ENCODE measurements around the gene ASB3. TPM values are rescaled to one million over a fixed set of nuclear protein-coding genes. Genes with fewer than 3 reads are reported as not detected.
"Not testable (repeated sequence)": the region's sequence is repeated elsewhere in the genome, so short reads cannot be mapped to it uniquely, and the experiment has no call there.

Gene ASB3, protein sequence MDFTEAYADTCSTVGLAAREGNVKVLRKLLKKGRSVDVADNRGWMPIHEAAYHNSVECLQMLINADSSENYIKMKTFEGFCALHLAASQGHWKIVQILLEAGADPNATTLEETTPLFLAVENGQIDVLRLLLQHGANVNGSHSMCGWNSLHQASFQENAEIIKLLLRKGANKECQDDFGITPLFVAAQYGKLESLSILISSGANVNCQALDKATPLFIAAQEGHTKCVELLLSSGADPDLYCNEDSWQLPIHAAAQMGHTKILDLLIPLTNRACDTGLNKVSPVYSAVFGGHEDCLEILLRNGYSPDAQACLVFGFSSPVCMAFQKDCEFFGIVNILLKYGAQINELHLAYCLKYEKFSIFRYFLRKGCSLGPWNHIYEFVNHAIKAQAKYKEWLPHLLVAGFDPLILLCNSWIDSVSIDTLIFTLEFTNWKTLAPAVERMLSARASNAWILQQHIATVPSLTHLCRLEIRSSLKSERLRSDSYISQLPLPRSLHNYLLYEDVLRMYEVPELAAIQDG
- total RNA-seq, result 34.9 to 38.6 TPM (median 36.6 TPM) in 3 replicates

DNA sequence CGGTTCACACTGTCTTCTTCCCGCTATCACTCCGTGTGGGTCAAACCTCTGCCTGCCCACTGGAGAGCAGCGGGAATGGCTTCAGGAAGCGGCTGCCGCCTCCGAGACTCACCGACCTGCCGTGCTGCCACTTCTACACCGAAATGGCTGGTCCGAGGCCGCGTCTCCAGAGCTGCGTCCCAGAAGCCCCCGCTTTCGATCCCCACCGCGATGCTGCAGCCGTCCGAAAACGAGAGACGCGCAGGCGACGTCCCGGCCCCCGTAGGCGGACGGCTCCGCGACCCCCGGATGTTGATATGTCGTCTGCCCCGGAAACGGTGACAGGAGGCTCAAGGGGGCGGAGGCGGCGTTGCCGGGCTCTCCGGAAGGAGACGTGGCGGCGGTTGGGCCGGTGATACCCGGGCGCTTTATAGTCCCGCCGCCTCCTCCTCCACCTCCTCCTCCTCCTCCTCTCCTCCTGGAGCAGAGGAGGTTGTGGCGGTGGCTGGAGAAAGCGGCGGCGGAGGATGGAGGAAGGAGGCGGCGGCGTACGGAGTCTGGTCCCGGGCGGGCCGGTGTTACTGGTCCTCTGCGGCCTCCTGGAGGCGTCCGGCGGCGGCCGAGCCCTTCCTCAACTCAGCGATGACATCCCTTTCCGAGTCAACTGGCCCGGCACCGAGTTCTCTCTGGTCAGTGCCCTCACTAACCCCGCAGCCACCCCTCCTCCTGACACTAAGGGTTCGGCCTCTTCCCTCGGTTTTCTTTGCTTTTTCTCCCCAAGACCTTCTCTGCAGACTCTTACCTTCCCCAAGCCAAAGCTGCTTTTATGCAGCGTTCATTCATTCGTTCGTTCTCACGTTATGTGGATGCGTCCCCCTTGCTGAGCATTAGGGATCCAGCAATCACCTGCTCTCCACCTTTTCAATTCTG is at the start of gene ASB3, which contains the start of gene ERLEC1:
Gene ASB3 (minus strand): TSS at position 249 of the 909 bp plus-strand sequence. CDS start 21,381 bp downstream, outside the sequence.
Gene ERLEC1 (plus strand): TSS at position 340 of the 909 bp plus-strand sequence. CDS start 167 bp downstream, at position 507.
- H3K4me3 Mint-ChIP-seq, result peak within 1 kb of the TSS; percentile 93
- peak within 1 kb of the TSS; percentile 97 for H3K27ac Mint-ChIP-seq
- TF ChIP-seq, protein P1, sequence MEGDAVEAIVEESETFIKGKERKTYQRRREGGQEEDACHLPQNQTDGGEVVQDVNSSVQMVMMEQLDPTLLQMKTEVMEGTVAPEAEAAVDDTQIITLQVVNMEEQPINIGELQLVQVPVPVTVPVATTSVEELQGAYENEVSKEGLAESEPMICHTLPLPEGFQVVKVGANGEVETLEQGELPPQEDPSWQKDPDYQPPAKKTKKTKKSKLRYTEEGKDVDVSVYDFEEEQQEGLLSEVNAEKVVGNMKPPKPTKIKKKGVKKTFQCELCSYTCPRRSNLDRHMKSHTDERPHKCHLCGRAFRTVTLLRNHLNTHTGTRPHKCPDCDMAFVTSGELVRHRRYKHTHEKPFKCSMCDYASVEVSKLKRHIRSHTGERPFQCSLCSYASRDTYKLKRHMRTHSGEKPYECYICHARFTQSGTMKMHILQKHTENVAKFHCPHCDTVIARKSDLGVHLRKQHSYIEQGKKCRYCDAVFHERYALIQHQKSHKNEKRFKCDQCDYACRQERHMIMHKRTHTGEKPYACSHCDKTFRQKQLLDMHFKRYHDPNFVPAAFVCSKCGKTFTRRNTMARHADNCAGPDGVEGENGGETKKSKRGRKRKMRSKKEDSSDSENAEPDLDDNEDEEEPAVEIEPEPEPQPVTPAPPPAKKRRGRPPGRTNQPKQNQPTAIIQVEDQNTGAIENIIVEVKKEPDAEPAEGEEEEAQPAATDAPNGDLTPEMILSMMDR (IDR thresholded peaks at IDR 0.05; ENCODE audit: unreplicated experiment), result no peak
- no peaks in the 10 kb centered on the region for H3K36me3 Mint-ChIP-seq
- H3K27me3 Mint-ChIP-seq (ENCODE audit: low read depth), result no peaks in the 10 kb centered on the region
- no peaks in the 10 kb centered on the region for H3K9me3 Mint-ChIP-seq
- H3K4me1 Mint-ChIP-seq, result peaks cover 43% of the 10 kb centered on the region
- peak; percentile 67 to 87 for DNase-seq (ENCODE audit: low spot score in 2 of 2, unreplicated experiment in 2 of 2)

DNA sequence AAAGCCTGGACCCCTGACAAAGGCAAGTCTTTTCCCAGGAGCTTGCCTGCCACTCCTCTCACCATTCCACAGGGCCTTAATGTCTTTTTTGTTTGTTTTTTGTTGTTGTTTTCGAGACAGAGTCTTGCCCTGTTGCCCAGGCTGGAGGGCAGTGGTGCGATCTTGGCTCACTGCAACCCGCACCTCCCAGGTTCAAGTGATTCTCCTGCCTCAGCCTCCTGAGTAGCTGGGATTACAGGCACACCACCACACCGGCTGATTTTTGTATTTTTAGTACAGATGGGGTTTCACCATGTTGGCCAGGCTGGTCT is 43.2 kb upstream of the ASB3 start:
- H3K27ac Mint-ChIP-seq; H3K4me1 Mint-ChIP-seq; H3K9me3 Mint-ChIP-seq; DNase-seq (ENCODE audit: low spot score in 2 of 2, unreplicated experiment in 2 of 2); H3K27me3 Mint-ChIP-seq (ENCODE audit: low read depth); H3K4me3 Mint-ChIP-seq: not testable (repeated sequence)
- H3K36me3 Mint-ChIP-seq, result peaks cover 12% of the 10 kb centered on the region

DNA sequence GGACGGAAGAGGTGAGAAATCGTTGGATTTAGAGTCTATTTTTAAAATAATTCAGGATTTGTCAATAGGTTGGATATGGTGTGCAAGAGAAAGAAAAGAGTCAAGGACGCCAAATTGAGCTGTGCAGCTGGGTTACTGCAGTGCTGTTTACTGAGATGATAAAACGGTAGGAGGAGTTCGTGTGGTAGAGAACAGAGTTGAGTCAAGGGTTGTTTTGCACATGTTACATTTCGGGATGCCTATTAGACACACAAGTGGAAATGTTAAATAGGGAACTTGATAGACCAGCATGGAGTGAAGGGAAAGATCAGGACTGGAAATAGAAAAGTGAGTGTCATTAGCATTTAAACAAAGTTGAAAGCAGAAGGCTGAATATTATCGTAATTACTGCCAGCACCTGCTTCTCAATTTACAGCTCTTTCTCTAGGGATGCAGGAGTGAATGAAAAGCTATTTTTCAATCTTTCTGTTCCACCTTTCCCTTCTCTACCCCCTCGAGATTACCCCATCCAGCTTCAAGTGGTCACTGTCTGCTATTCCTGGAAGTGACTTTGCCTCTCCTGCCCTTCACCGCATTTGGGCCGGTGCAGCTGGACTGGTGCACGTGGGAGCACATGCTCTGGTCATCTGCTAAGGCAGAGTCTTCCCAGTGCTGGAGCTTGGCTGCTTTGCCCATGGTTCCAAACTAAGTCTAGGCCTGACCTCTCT is 42.7 kb upstream of the ASB3 start:
- no peak overlapping the region for H3K27ac Mint-ChIP-seq
- H3K4me3 Mint-ChIP-seq, result no peak overlapping the region

DNA sequence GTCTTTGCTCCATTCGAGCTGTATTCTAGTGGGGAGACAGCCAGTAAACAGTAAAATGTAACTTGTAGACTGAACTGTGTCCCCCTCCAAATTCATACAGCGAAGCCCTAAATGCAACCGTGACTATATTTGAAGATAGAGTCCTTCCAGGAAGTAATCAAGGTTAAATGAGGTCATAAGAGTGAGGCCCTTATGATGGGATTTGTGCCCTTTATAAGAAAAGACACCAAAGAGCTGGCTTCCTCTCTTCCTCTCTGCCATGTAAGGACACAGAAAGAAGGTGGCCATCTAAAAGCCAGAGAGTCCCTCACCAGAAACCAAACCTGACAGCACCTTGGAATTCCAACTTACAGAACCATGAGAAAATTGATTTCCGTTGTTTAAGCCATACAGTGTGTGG is 41.6 kb upstream of the ASB3 start:
- H3K27ac Mint-ChIP-seq, result no peak overlapping the region
- peaks cover 4% of the 10 kb centered on the region for H3K36me3 Mint-ChIP-seq
- H3K27me3 Mint-ChIP-seq (ENCODE audit: low read depth), result no peaks in the 10 kb centered on the region
- TF ChIP-seq, protein P1 (IDR thresholded peaks at IDR 0.05; ENCODE audit: unreplicated experiment), result no peak
- no peak for DNase-seq (ENCODE audit: low spot score in 2 of 2, unreplicated experiment in 2 of 2)
- H3K9me3 Mint-ChIP-seq, result peaks cover 3% of the 10 kb centered on the region
- H3K4me1 Mint-ChIP-seq, result peaks cover 3% of the 10 kb centered on the region
- H3K4me3 Mint-ChIP-seq, result no peak overlapping the region

More for the DNA sequence above, 42.7 kb upstream of the ASB3 start:
- Mint-ChIP-seq H3K27me3 (ENCODE audit: low read depth) (no peaks in the 10 kb centered on the region), H3K9me3 (peaks cover 3% of the 10 kb centered on the region), H3K4me1 (peaks cover 3% of the 10 kb centered on the region), H3K36me3 (peaks cover 8% of the 10 kb centered on the region)
- no peak for DNase-seq (ENCODE audit: low spot score in 2 of 2, unreplicated experiment in 2 of 2)
- TF ChIP-seq, protein P1 (IDR thresholded peaks at IDR 0.05; ENCODE audit: unreplicated experiment), result no peak

DNA sequence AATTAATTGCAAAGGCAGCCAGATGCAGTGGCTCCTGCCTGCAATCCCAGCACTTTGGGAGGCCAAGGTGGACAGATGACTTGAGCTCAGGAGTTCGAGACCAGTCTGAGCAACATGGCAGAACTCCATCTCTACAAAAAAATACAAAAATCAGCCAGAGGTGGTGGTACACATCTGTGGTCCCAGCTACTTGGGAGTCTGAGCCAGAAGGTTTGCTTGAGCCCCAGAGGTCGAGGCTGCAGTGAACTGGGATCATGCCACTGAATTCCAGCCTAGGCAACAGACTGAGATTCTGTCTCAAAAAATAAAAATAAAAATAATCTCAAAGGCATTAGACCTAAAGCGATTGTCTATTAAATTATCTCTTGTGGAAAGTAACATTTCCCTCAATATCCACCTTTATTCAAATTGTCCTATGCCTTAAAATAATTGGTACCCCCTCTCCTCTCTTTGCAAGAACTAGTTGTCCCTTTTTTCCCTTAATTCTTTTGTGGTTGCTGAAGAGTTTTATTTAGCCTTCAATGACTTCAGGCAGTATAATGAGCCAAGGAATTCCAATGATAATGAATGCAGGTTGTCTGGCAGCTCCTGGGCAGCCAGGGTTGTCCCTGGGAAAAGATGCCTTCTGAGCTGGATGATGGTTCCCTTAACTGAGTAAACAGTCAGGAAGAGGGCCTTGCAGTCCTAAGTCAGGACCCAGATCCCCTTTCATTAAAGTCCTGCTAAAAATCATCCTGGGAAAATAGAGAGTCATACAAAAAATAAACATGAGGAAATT is 40.8 kb upstream of the ASB3 start:
- TF ChIP-seq, protein P1 (IDR thresholded peaks at IDR 0.05; ENCODE audit: unreplicated experiment), result no peak
- H3K27me3 Mint-ChIP-seq (ENCODE audit: low read depth), result no peaks in the 10 kb centered on the region
- H3K36me3 Mint-ChIP-seq, result peaks cover 4% of the 10 kb centered on the region
- DNase-seq (ENCODE audit: low spot score in 2 of 2, unreplicated experiment in 2 of 2), result no peak
- H3K4me1 Mint-ChIP-seq, result peaks cover 3% of the 10 kb centered on the region
- no peak overlapping the region for H3K27ac Mint-ChIP-seq
- peaks cover 3% of the 10 kb centered on the region for H3K9me3 Mint-ChIP-seq
- no peak overlapping the region for H3K4me3 Mint-ChIP-seq

Measured in mesothelial cell of epicardium (in vitro differentiated cells).